HG03571 (cell line): ENCODE results near the gene FABP1.

Source experiments
- ATAC-seq: cut with Tn5 transposase; IDR thresholded peaks from one replicate; pipeline ENCODE4 v1.9.1; 2021; ENCODE audit not compliant: unreplicated experiment

FABP1 gene

GRCh38 chr2:88085099-88085498 lies 42.8 kb downstream of the FABP1 start:
- no peak for ATAC-seq

GRCh38 chr2:88082781-88083180 lies 45.1 kb downstream of the FABP1 start:
- ATAC-seq = no peak

GRCh38 chr2:88081924-88082608 lies 45.8 kb downstream of the FABP1 start:
- no peak for ATAC-seq

- no peak for ATAC-seq
Measured at GRCh38 chr2:88080545-88080944, 47.3 kb downstream of the FABP1 start.

GRCh38 chr2:88078643-88079172 lies 49.2 kb downstream of the FABP1 start:
- no peak for ATAC-seq

GRCh38 chr2:88077080-88077479 lies 50.8 kb downstream of the FABP1 start:
- no peak for ATAC-seq

GRCh38 chr2:88074854-88075292 lies 53.0 kb downstream of the FABP1 start:
- ATAC-seq = no peak

- no peak for ATAC-seq
Measured at GRCh38 chr2:88074150-88074549, 53.7 kb downstream of the FABP1 start.
